Motor neuron (in vitro differentiated cells): Measurements from ENCODE around the gene HSDL1. TPM values are rescaled to one million over a fixed set of nuclear protein-coding genes. Genes with fewer than 3 reads are reported as not detected.

ENCODE experiments used
- ATAC-seq, 8 experiments: fragments of 200-7000 bp; cut with Tn5 transposase; replicated peaks in 6 of 8; 2 replicates each; pipeline ENCODE4 v1.8.0; 2021; ENCODE audit warnings: mild to moderate bottlenecking in 8 of 8, moderate library complexity in 8 of 8
- H3K27ac ChIP-seq, 2 donors: fragments of 250-450 bp; sonication (Bioruptor Pico); 2 replicates each; pipeline ENCODE4 v1.9.0; 2021; ENCODE audit warnings: antibody characterized with exemption in 2 of 2, mild to moderate bottlenecking in 2 of 2, moderate library complexity in 1 of 2
- H3K4me1 ChIP-seq, 2 donors: fragments of 250-450 bp; sonication (Bioruptor Pico); replicated peaks in 1 of 2; 2 replicates each; pipeline ENCODE4 v1.6.1; 2021; ENCODE audit warnings: antibody characterized with exemption in 2 of 2, mild to moderate bottlenecking in 2 of 2, moderate library complexity in 1 of 2
- H3K4me3 ChIP-seq, 5 donors: fragments of 250-450 bp; sonication (Bioruptor Pico); 2 replicates each; pipeline ENCODE4 v1.9.0; 2021; ENCODE audit warnings: antibody characterized with exemption in 5 of 5, mild to moderate bottlenecking in 5 of 5, moderate library complexity in 4 of 5
- WGBS, 10 experiments: fragments of 450-650 bp; shearing (Covaris generic); methylation state at CpG; one replicate each; pipeline ENCODE4 v1.0.0; 2022; 5-methylcytosine and 5-hydroxymethylcytosine counted together
- in situ Hi-C, 9 experiments: fragments of 400-800 bp; cut with MboI; loops; one replicate each; pipeline ENCODE4 v1.15.0; 2021; ENCODE audit warnings: low sequenced_read_pairs in 9 of 9, low pct_unique_long_range_greater_than_20kb in 2 of 9; ENCODE audit not compliant: unreplicated experiment in 9 of 9
- total RNA-seq, 8 experiments: library from RNA; unstranded; fragments of 300-600 nt; gene quantifications; 2 replicates each; pipeline versions ENCODE4 v1.2.3 to v1.2.4, GENCODE V29; 2022

HSDL1 gene
- total RNA-seq, 8 experiments from 2014 or later = 20.1 to 63.7 (median 48.1) TPM

DNA sequence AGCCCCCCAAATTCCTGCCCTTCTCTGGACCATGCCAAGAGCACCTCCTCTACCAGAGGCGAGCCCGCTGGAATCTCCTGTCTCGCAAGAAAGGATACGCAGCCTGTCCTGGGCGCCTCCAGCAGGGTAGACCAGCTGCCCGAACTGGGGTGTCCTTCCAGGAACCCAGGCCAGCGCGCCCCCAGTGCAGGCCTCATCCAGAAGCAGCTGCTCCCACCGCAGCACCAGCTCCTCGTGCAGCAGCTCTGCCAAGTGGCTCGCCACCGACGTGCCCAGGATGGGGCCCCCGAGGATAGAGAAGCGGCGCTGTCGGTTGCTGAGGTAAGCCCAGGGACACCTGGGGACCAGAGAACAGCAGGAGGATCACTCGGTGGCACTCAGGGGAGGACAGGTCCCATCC lies 37.1 kb upstream of the HSDL1 start:
- 73 to 100% (median 100%) methylated on average over 2 to 4 of the region's 18 CpGs; no CpG with 5 or more reads in 7 of the 10 experiments for WGBS, 10 experiments
- Histone ChIP-seq H3K4me1 (peaks cover 12 to 15% of the 10 kb centered on the region in 2 donors), H3K4me3 (no peak overlapping the region), H3K27ac (no peak overlapping the region)
- no peak for ATAC-seq
- in situ Hi-C loops = loop anchor here in 1 of 9 experiments (25.0 kb wide), 1 partner anchor 305 kb away; no protein-coding TSS in a partner anchor

GRCh38 chr16:84181144-84181915 lies 36.4 kb upstream of the HSDL1 start:
- 91 to 100% (median 100%) methylated on average over 1 to 13 of the region's 41 CpGs; no CpG with 5 or more reads in 6 of the 10 experiments for WGBS, 10 experiments
- no peak for ATAC-seq
- H3K4me3 ChIP-seq = no peak overlapping the region
- in situ Hi-C loops = loop anchor here in 1 of 9 experiments (25.0 kb wide), 1 partner anchor 306 kb away; no protein-coding TSS in a partner anchor
- peaks cover 19 to 22% of the 10 kb centered on the region in 2 donors for H3K4me1 ChIP-seq
- no peak overlapping the region for H3K27ac ChIP-seq

- no peak overlapping the region for H3K4me3 ChIP-seq
- peak in 3 of 8 experiments; percentile 5 to 29 (median 18) for ATAC-seq
- H3K4me1 ChIP-seq = peaks cover 17 to 18% of the 10 kb centered on the region in 2 donors
- whole genome bisulfite sequencing, 10 experiments = 91 to 100% methylated on average over 1 to 7 of the region's 21 CpGs; no CpG with 5 or more reads in 8 of the 10 experiments
- H3K27ac ChIP-seq = no peak overlapping the region
- in situ Hi-C loops = loop anchor here in 1 of 9 experiments (25.0 kb wide), 1 partner anchor 307 kb away; no protein-coding TSS in a partner anchor
Observed at GRCh38 chr16:84180519-84181140, 35.7 kb upstream of the HSDL1 start.

DNA sequence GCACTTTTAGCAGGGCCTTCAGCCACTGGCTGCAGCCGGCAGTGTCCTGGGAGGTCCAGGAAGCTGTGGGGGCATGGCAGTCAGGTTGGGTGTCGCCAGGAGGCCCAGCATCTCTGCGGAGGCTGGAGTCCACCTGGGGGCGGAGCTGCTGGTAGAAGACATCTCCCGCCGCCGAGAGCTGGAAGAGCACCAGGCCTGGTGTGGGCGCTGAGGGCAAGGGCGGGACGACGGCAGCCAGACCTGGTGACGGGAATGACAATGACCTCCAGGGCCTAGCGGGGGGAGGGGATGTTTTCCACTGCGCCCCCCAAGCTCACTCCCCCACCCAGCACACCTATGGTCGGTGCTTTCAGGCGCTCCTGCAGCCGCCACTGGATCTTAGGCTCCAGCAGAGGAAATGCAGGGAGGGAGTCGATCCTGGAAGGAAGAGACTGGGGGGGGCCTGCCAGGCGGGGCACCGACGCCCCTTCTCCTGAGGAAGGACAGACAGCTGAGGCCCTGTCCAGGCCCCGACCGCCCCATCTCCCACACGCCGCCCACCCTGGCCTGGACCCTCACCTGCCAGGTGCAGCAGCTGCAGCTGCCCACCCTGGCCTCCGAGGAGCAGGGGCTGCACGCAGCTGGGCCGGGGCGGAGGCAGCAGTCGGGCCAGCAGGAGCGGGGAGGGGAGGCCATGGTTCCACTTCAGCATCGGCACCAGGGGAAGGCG lies 34.8 kb upstream of the HSDL1 start:
- 91 to 100% (median 95%) methylated on average over 3 to 12 of the region's 33 CpGs; no CpG with 5 or more reads in 7 of the 10 experiments for WGBS, 10 experiments
- Histone ChIP-seq H3K27ac (no peak overlapping the region), H3K4me1 (peaks cover 13 to 14% of the 10 kb centered on the region in 2 donors), H3K4me3 (no peak overlapping the region)
- in situ Hi-C loops = loop anchor here in 1 of 9 experiments (25.0 kb wide), 1 partner anchor 308 kb away; no protein-coding TSS in a partner anchor
- ATAC-seq = no peak

DNA sequence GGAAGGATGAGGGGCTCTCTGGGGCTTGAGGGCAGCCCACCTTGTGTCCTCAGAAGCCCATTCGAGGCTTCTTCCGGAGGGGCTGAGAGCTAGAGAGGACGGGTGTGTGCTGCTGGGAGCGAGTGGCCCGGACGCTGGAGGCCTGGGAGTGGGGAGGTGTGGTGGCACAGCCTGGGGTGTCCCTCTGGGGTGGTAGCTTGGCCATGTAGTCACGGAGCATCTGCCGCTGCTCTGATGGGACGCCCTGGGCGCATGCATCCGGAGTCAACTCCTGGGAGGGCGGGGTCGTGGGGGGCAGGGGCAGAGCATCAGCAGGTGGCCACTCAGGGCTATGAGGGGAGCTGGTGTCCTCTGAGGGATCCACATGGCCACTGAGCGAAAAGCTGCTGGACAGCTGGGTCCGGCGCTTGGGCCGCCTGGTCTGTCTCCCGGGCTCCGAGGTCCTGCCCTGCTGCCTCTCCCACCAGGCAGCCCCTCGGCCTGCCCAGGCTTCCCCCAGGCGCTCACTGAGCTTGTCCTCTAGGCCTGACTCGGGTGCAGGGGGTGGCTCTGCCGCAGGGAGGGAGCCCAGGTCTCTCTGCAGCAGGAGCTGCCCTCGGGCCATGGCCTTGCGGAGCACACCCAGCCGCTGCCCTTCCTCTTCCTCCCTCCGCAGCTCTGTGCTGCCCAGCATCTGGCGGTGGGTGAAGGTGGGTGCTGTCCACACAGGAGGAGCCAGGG lies 34.1 kb upstream of the HSDL1 start:
- ATAC-seq = no peak
- no peak overlapping the region for H3K27ac ChIP-seq
- no peak overlapping the region for H3K4me3 ChIP-seq
- WGBS, 10 experiments = 90 to 94% methylated on average over 2 to 3 of the region's 28 CpGs; no CpG with 5 or more reads in 8 of the 10 experiments
- in situ Hi-C loops = loop anchor here in 1 of 9 experiments (25.0 kb wide), 1 partner anchor 308 kb away; no protein-coding TSS in a partner anchor
- H3K4me1 ChIP-seq = peaks cover 13 to 14% of the 10 kb centered on the region in 2 donors

GRCh38 chr16:84178146-84178765 lies 33.3 kb upstream of the HSDL1 start:
- 39 to 100% (median 95%) methylated on average over 1 to 9 of the region's 15 CpGs; no CpG with 5 or more reads in 3 of the 10 experiments for WGBS, 10 experiments
- Histone ChIP-seq H3K4me1 (peaks cover 13 to 14% of the 10 kb centered on the region in 2 donors), H3K27ac (no peak overlapping the region), H3K4me3 (no peak overlapping the region)
- peak in 4 of 8 experiments; percentile 3 to 36 (median 23) for ATAC-seq
- in situ Hi-C loops = loop anchor here in 1 of 9 experiments (25.0 kb wide), 1 partner anchor 309 kb away; no protein-coding TSS in a partner anchor

DNA sequence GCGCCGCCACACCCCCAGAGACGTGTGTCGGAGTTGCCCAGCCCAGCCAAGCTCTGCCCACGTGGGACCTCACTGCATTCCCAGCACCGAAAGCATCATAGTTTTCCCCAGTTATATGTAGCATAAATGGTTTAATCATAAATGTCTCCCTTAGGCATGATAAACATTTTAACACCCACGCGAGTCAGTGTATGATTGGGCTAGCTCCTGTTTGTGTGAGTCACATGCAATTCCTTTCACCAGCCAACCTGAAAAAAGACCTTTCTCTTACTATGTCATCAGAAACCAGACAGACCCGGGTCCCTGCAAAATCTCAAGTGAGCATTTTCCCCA lies 32.7 kb upstream of the HSDL1 start:
- H3K4me3 ChIP-seq = no peak overlapping the region
- 7 to 92% (median 50%) methylated on average over 1 to 3 of the region's 9 CpGs; no CpG with 5 or more reads in 5 of the 10 experiments for WGBS, 10 experiments
- H3K4me1 ChIP-seq = peaks cover 13 to 14% of the 10 kb centered on the region in 2 donors
- ATAC-seq = peak; percentile 5 to 62 (median 30)
- in situ Hi-C loops = loop anchor here in 1 of 9 experiments (25.0 kb wide), 1 partner anchor 310 kb away; no protein-coding TSS in a partner anchor
- H3K27ac ChIP-seq = peak overlapping the region in 1 of 2 donors; percentile 43

GRCh38 chr16:84176192-84177053 lies 31.4 kb upstream of the HSDL1 start:
- Histone ChIP-seq H3K4me1 (peaks cover 13 to 14% of the 10 kb centered on the region in 2 donors), H3K27ac (peak overlapping the region in 1 of 2 donors; percentile 24), H3K4me3 (no peak overlapping the region)
- ATAC-seq = peak in 5 of 8 experiments; percentile 2 to 12 (median 7)
- in situ Hi-C loops = loop anchor here in 1 of 9 experiments (25.0 kb wide), 1 partner anchor 311 kb away; no protein-coding TSS in a partner anchor
- WGBS, 10 experiments = 60 to 83% (median 73%) methylated on average over 1 to 6 of the region's 18 CpGs; no CpG with 5 or more reads in 7 of the 10 experiments

DNA sequence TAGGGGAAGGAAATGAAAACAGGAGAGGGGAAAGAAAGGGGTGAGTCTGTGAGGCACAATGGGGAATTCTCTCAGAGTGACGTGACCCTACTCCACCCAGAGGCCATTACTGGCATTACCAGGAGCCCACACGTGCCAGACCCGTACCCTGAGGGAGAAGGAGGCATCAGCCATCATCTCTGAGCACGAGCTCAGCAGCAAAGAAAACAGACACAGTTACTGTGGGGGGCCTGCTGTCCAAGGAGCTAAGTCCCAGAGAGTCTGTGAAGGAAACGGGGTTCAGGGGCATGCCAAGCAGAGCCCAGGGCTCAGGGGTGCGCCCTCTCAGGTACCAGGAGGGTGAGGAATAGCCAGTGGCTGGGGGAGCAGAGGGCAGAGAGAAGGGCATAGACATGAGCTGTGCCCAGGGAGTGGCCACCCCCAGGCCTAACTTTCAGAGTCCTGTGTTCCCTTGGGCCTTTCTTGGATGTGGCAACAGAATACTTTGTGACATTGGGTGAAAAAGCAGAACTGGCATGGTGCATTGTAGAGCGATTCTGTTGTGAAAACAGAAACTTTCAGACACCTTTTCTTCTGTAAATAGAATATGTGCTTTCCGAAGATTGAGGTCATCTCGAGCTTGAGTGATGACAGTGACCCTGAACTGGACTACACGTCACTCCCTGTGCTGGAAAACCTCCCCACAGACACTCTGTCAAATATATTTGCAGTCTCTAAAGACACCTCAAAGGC lies 30.5 kb upstream of the HSDL1 start:
- H3K4me3 ChIP-seq = no peak overlapping the region
- in situ Hi-C loops = loop anchor here in 1 of 9 experiments (25.0 kb wide), 1 partner anchor 312 kb away; no protein-coding TSS in a partner anchor
- peaks cover 13 to 14% of the 10 kb centered on the region in 2 donors for H3K4me1 ChIP-seq
- WGBS, 10 experiments = 20 to 78% (median 57%) methylated on average over 1 to 5 of the region's 10 CpGs; no CpG with 5 or more reads in 3 of the 10 experiments
- H3K27ac ChIP-seq = peak overlapping the region in 1 of 2 donors; percentile 12
- ATAC-seq = peak in 6 of 8 experiments; percentile 12 to 67 (median 44)

DNA sequence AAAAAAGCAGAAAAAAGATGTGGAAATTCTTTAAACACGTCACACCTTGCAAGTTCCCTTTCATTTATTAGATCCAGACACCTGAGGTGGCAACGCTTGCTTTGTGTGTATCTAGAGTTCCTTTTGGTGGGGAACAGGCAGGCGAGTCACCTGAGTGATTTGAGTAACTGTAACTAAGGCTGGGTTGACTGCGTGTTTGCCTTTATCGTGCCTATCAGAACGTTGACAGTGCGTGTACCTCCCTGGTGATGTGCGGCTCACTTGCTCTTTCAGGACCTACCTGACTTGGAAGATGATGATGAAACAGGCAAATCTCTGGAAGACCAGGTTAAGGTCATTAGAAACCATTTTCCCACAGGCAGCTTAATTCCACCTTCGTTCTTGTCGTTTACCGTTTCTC lies 29.4 kb upstream of the HSDL1 start:
- 78 to 100% (median 87%) methylated on average over 4 to 10 of the region's 11 CpGs; no CpG with 5 or more reads in 4 of the 10 experiments for WGBS, 10 experiments
- no peak for ATAC-seq

More for the DNA sequence above, 29.4 kb upstream of the HSDL1 start:
- no peak overlapping the region for H3K27ac ChIP-seq
- in situ Hi-C loops = no loop called here
- peaks cover 13 to 14% of the 10 kb centered on the region in 2 donors for H3K4me1 ChIP-seq
- H3K4me3 ChIP-seq = no peak overlapping the region
